CD14-positive monocyte (primary cell): ENCODE measurements around the gene POLD4. TPM values are rescaled to one million over a fixed set of nuclear protein-coding genes. Genes with fewer than 3 reads are reported as not detected.

Experiments used
- DNase-seq, 3 donors: peaks; one replicate each; pipeline ENCODE4 v3.0.0-alpha.2; 2011 to 2022
- H2AFZ ChIP-seq: 2 replicates; pipeline ENCODE4 v1.6.0; 2012; ENCODE audit warnings: mild to moderate bottlenecking, low read depth, low read length, inconsistent platforms; ENCODE audit not compliant: insufficient read depth, poor library complexity, severe bottlenecking
- H3K27ac ChIP-seq, 2 donors: 1 replicate in 1 of 2; 2 replicates in 1 of 2; pipeline ENCODE4 v1.5.1; 2012 to 2013; ENCODE audit warnings: low read length in 2 of 2, control low read depth in 1 of 2, inconsistent platforms in 1 of 2, low read depth in 1 of 2, mild to moderate bottlenecking in 1 of 2
- H3K27me3 ChIP-seq, 2 donors: one replicate each; pipeline versions ENCODE4 v1.6.0 to v1.6.1; 2011 to 2013; ENCODE audit warnings: low read length in 2 of 2; ENCODE audit not compliant: control insufficient read depth in 2 of 2, insufficient read depth in 2 of 2
- H3K36me3 ChIP-seq, 2 donors: replicated peaks in 1 of 2; 1 replicate in 1 of 2; 2 replicates in 1 of 2; pipeline versions ENCODE4 v1.5.1 to v1.6.1; 2012 to 2013; ENCODE audit warnings: low read length in 2 of 2, control low read depth in 1 of 2, inconsistent platforms in 1 of 2, mild to moderate bottlenecking in 1 of 2; ENCODE audit not compliant: insufficient read depth in 2 of 2, control insufficient read depth in 1 of 2
- H3K4me1 ChIP-seq, 2 donors: 1 replicate in 1 of 2; 2 replicates in 1 of 2; pipeline versions ENCODE4 v1.5.1 to v1.6.1; 2012 to 2013; ENCODE audit warnings: low read length in 2 of 2, control low read depth in 1 of 2, inconsistent platforms in 1 of 2, mild to moderate bottlenecking in 1 of 2, moderate library complexity in 1 of 2; ENCODE audit not compliant: insufficient read depth in 2 of 2, control insufficient read depth in 1 of 2
- H3K4me2 ChIP-seq: replicated peaks from 2 replicates; pipeline ENCODE3; 2012; ENCODE audit warnings: low read length, moderate library complexity, mild to moderate bottlenecking; ENCODE audit not compliant: poor library complexity, severe bottlenecking; ENCODE audit errors: extremely low read depth
- H3K4me3 ChIP-seq, 3 experiments: fragments of 200-600 bp in 1 of 3; sonication (generic) in 1 of 3; replicated peaks in 1 of 3; 1 replicate in 2 of 3; 2 replicates in 1 of 3; pipeline ENCODE4 v1.5.1; 2011 to 2013; ENCODE audit warnings: low read length in 3 of 3, mild to moderate bottlenecking in 3 of 3, control low read depth in 2 of 3, low read depth in 2 of 3, inconsistent platforms in 1 of 3, moderate library complexity in 1 of 3
- H3K79me2 ChIP-seq: 2 replicates; pipeline ENCODE4 v1.6.0; 2012; ENCODE audit warnings: mild to moderate bottlenecking, control low read depth, inconsistent platforms, low read length, moderate library complexity; ENCODE audit not compliant: insufficient read depth
- H3K9ac ChIP-seq: 2 replicates; pipeline ENCODE4 v1.6.0; 2017; ENCODE audit warnings: low read length, mild to moderate bottlenecking; ENCODE audit not compliant: insufficient read depth, poor library complexity, severe bottlenecking
- H3K9me3 ChIP-seq, 2 donors: replicated peaks in 1 of 2; 1 replicate in 1 of 2; 2 replicates in 1 of 2; pipeline versions ENCODE4 v1.5.1 to v1.6.1; 2012 to 2013; ENCODE audit warnings: low read length in 2 of 2, control low read depth in 1 of 2; ENCODE audit not compliant: control insufficient read depth in 1 of 2, insufficient read depth in 1 of 2
- H4K20me1 ChIP-seq: 2 replicates; pipeline ENCODE4 v1.6.0; 2012; ENCODE audit warnings: mild to moderate bottlenecking, low read length, control low read depth, moderate library complexity; ENCODE audit not compliant: insufficient read depth
- H3K27ac Mint-ChIP-seq, 7 donors: one replicate each; pipeline ENCODE4 v1.8.0; 2020; ENCODE audit warnings: mild to moderate bottlenecking in 7 of 7, mixed read lengths in 7 of 7, moderate library complexity in 6 of 7, inconsistent platforms in 2 of 7
- H3K27me3 Mint-ChIP-seq, 3 donors: one replicate each; pipeline ENCODE4 v1.8.0; 2021 to 2022; ENCODE audit warnings: low read depth in 3 of 3, mild to moderate bottlenecking in 3 of 3, mixed read lengths in 3 of 3, moderate library complexity in 3 of 3, inconsistent platforms in 1 of 3
- H3K36me3 Mint-ChIP-seq, 2 donors: one replicate each; pipeline ENCODE4 v1.8.0; 2020; ENCODE audit warnings: mixed read lengths in 2 of 2, inconsistent platforms in 1 of 2, mild to moderate bottlenecking in 1 of 2
- H3K4me1 Mint-ChIP-seq: one replicate; pipeline ENCODE4 v1.8.0; 2020; ENCODE audit warnings: mild to moderate bottlenecking, mixed read lengths
- H3K4me3 Mint-ChIP-seq, 2 donors: one replicate each; pipeline ENCODE4 v1.8.0; 2020; ENCODE audit warnings: mild to moderate bottlenecking in 2 of 2, mixed read lengths in 2 of 2, moderate library complexity in 1 of 2
- H3K9me3 Mint-ChIP-seq, 7 donors: one replicate each; pipeline ENCODE4 v1.8.0; 2020 to 2022; ENCODE audit warnings: mixed read lengths in 7 of 7, mild to moderate bottlenecking in 6 of 7, moderate library complexity in 6 of 7, inconsistent platforms in 2 of 7
- WGBS: methylation state at CpG from one replicate; pipeline ENCODE4 v1.1.5; 2013; ENCODE audit warnings: missing lambda C conversion rate; ENCODE audit not compliant: insufficient coverage; 5-methylcytosine and 5-hydroxymethylcytosine counted together
- intact Hi-C, 2 donors: fragments of 100-400 bp; cut with micrococcal nuclease; formaldehyde crosslinking; loops; one replicate each; pipeline versions ENCODE4 v1.15.0 to v1.15.1; 2023
- polyA plus RNA-seq, 3 donors: library from polyadenylated mRNA; depleted of rRNA in 1 of 3; unstranded in 2 of 3; stranded (reverse) in 1 of 3; fragments of 300-500 nt in 2 of 3; fragments of >200 nt in 1 of 3; fragmentation: Illumina TruSeq in 2 of 3; gene quantifications; 1 replicate in 2 of 3; 2 replicates in 1 of 3; pipeline ENCODE4 v1.2.3, GENCODE V29; 2012 to 2021
- TF ChIP-seq, protein P1 (sequence below): fragments of 200-600 bp; IDR thresholded peaks from one replicate; pipeline ENCODE4 v1.8.0; 2022; ENCODE audit warnings: antibody characterized with exemption, mild to moderate bottlenecking

POLD4 gene
- polyA plus RNA-seq, 3 donors, result 157 to 205 (median 176) TPM

- Histone ChIP-seq H3K27ac (peak overlapping the region; percentile 64 to 78), H3K4me2 (peak overlapping the region; percentile 94), H4K20me1 (peaks cover 81% of the 10 kb centered on the region), H3K36me3 (peaks cover 57% of the 10 kb centered on the region in 2 donors), H3K4me1 (peaks cover 44 to 64% of the 10 kb centered on the region in 2 donors), H3K9me3 (no peaks in the 10 kb centered on the region), H2AFZ (peak overlapping the region; percentile 72), H3K4me3 (peak overlapping the region; percentile 40 to 86 (median 66)), H3K27me3 (no peaks in the 10 kb centered on the region), H3K79me2 (peaks cover 57% of the 10 kb centered on the region), H3K9ac (peak overlapping the region; percentile 73)
- TF ChIP-seq, protein P1, sequence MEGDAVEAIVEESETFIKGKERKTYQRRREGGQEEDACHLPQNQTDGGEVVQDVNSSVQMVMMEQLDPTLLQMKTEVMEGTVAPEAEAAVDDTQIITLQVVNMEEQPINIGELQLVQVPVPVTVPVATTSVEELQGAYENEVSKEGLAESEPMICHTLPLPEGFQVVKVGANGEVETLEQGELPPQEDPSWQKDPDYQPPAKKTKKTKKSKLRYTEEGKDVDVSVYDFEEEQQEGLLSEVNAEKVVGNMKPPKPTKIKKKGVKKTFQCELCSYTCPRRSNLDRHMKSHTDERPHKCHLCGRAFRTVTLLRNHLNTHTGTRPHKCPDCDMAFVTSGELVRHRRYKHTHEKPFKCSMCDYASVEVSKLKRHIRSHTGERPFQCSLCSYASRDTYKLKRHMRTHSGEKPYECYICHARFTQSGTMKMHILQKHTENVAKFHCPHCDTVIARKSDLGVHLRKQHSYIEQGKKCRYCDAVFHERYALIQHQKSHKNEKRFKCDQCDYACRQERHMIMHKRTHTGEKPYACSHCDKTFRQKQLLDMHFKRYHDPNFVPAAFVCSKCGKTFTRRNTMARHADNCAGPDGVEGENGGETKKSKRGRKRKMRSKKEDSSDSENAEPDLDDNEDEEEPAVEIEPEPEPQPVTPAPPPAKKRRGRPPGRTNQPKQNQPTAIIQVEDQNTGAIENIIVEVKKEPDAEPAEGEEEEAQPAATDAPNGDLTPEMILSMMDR, result no peak
- DNase-seq, result peak; percentile 47 to 69 (median 67)
- intact Hi-C loops, result loop anchor here (1.0 to 5.0 kb wide), 2 partner anchors 9 to 35 kb away; partner anchors contain the start of gene GRK2 (in 1 of the 2)
- Mint-ChIP-seq H3K36me3 (peaks cover 47 to 69% of the 10 kb centered on the region in 2 donors), H3K27ac (peak overlapping the region; percentile 75 to 92 (median 89)), H3K4me3 (peak overlapping the region; percentile 79 to 85), H3K9me3 (no peaks in the 10 kb centered on the region), H3K4me1 (peaks cover 55% of the 10 kb centered on the region), H3K27me3 (no peaks in the 10 kb centered on the region)
- 0% methylated on average over 17 of the region's 23 CpGs for WGBS
Observed at GRCh38 chr11:67302571-67303131, 50.7 kb downstream of the POLD4 start.

- Histone ChIP-seq H3K27me3 (no peaks in the 10 kb centered on the region), H3K4me2 (peak overlapping the region; percentile 94), H3K9me3 (no peaks in the 10 kb centered on the region), H3K4me1 (peaks cover 44 to 64% of the 10 kb centered on the region in 2 donors), H4K20me1 (peaks cover 87% of the 10 kb centered on the region), H3K27ac (peak overlapping the region; percentile 64 to 78), H3K9ac (peak overlapping the region; percentile 73), H3K4me3 (peak overlapping the region in 2 of 3 experiments; percentile 66 to 86), H3K36me3 (peaks cover 54 to 56% of the 10 kb centered on the region in 2 donors), H3K79me2 (peaks cover 63% of the 10 kb centered on the region), H2AFZ (no peak overlapping the region)
- TF ChIP-seq, protein P1, result no peak
- Mint-ChIP-seq H3K36me3 (peaks cover 43 to 69% of the 10 kb centered on the region in 2 donors), H3K27ac (peak overlapping the region; percentile 75 to 92 (median 89)), H3K27me3 (no peaks in the 10 kb centered on the region), H3K9me3 (no peaks in the 10 kb centered on the region), H3K4me3 (peak overlapping the region; percentile 79 to 85), H3K4me1 (peaks cover 55% of the 10 kb centered on the region)
- WGBS, result 48% methylated on average over 10 of the region's 15 CpGs
- peak in 2 of 3 donors; percentile 20 to 27 for DNase-seq
- intact Hi-C loops, result loop anchor here in 1 of 2 donors (5.0 kb wide), 1 partner anchor 35 kb away; the partner anchor contains the start of gene GRK2
Observed at GRCh38 chr11:67301951-67302516, 51.3 kb downstream of the POLD4 start.
